BE2C (cell line): ENCODE measurements around the gene HADHA.
A peak's percentile ranks its signal among the peaks of the same experiment; 100 is the strongest.

Source experiments
- DNase-seq: peaks from one replicate; pipeline ENCODE4 v3.0.0-alpha.2; 2020
- H3K27me3 ChIP-seq: fragments of 250-450 bp; sonication (Bioruptor Pico); 2 replicates; pipeline ENCODE4 v1.5.1; 2020; ENCODE audit warnings: mild to moderate bottlenecking
- H3K36me3 ChIP-seq: fragments of 250-450 bp; sonication (Bioruptor Pico); 2 replicates; pipeline ENCODE4 v1.5.1; 2020; ENCODE audit warnings: mild to moderate bottlenecking
- H3K4me1 ChIP-seq: fragments of 250-450 bp; sonication (Bioruptor Pico); 2 replicates; pipeline ENCODE4 v1.5.1; 2020
- H3K4me3 ChIP-seq: 2 replicates; pipeline ENCODE4 v1.5.1; 2011; ENCODE audit warnings: low read depth, low read length
- H3K9me3 ChIP-seq: fragments of 250-450 bp; sonication (Bioruptor Pico); 2 replicates; pipeline ENCODE4 v1.5.1; 2020
- TF ChIP-seq, protein P1 (sequence below): IDR thresholded peaks from 2 replicates; pipeline ENCODE4 v1.5.1; 2012; ENCODE audit warnings: mild to moderate bottlenecking, low read depth, low read length

HADHA gene

DNA sequence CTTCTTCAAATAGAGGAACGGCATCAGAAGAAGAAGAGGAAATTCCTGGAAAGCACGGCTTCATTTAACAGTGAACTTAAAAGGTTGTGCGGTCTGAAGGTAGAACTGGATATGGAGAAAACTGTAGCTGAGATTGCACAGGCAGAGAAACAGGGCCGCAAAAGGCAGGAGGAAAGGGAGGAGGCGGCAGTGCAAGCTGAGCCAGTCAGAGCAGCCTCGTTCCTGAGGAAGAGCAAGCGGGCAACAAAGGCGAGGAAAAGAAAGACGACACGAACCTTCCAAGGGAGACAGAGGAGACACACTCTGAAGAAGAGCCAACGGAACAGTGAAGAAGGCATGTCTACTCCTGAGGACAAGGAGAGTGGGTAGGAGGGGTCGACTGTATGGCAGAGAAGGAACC is 94.2 kb downstream of the HADHA start:
- no peak for DNase-seq
- Histone ChIP-seq H3K36me3 (no peaks in the 10 kb centered on the region), H3K4me1 (no peaks in the 10 kb centered on the region), H3K4me3 (no peak overlapping the region), H3K27me3 (no peaks in the 10 kb centered on the region), H3K9me3 (no peaks in the 10 kb centered on the region)
- TF ChIP-seq, protein P1, sequence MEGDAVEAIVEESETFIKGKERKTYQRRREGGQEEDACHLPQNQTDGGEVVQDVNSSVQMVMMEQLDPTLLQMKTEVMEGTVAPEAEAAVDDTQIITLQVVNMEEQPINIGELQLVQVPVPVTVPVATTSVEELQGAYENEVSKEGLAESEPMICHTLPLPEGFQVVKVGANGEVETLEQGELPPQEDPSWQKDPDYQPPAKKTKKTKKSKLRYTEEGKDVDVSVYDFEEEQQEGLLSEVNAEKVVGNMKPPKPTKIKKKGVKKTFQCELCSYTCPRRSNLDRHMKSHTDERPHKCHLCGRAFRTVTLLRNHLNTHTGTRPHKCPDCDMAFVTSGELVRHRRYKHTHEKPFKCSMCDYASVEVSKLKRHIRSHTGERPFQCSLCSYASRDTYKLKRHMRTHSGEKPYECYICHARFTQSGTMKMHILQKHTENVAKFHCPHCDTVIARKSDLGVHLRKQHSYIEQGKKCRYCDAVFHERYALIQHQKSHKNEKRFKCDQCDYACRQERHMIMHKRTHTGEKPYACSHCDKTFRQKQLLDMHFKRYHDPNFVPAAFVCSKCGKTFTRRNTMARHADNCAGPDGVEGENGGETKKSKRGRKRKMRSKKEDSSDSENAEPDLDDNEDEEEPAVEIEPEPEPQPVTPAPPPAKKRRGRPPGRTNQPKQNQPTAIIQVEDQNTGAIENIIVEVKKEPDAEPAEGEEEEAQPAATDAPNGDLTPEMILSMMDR, result no peak

DNA sequence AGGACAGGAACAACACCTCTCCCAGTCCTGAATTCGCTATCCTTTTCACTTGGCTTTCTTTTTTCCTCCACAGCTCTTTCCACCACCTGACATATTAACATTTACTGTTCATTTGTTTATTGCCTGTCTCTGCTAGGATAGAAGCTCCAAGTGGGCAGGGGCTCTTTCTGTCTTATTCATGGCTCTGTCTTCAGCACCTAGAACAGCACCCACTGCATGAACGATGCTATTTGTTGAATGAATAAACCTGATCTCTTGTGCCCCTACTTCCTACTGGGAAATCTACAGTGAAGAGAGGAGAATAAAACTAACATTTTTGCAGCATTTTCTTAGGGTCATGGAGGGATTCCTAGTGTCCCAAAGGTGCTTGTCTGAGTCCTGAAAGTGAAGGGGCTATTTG is 95.9 kb downstream of the HADHA start:
- Histone ChIP-seq H3K4me3 (no peak overlapping the region), H3K9me3 (no peaks in the 10 kb centered on the region), H3K27me3 (no peaks in the 10 kb centered on the region), H3K36me3 (no peaks in the 10 kb centered on the region), H3K4me1 (no peaks in the 10 kb centered on the region)
- DNase-seq, result no peak
- TF ChIP-seq, protein P1, result no peak

DNA sequence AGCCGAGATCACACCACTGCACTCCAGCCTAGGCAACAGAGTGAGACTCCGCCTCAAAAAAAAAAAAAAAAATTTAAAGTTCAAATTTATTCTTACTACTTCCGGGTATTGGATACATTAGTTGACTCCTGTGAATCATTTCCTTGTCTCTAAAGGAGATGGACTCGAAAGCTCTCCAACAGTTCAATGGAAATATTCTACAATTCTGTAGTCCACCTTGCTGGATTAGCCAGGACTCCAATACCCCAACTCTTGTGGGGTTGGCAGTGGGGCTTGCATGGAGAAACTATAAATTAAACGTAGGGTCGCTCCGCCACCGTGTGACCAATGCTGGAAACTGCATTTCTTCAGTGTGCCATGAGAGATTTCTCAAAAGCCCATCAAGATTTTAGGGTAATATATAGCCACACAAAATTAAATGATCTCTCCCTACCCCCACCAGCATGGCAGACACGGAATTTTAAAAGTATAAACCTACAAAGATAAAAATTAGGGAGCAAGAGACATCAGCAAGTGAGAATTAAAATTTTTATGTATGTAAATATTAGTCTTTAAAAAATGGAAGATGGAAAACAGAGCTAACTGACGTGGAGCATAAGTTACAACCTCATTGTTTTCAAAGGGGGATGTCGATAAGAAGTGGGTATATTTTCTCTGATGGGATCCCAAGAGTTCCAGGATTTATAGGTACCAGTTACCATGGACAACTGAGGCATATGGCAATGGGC is 99.3 kb downstream of the HADHA start:
- Histone ChIP-seq H3K27me3 (no peaks in the 10 kb centered on the region), H3K4me3 (no peak overlapping the region), H3K9me3 (no peaks in the 10 kb centered on the region), H3K4me1 (no peaks in the 10 kb centered on the region), H3K36me3 (no peaks in the 10 kb centered on the region)
- peak; percentile 73 for DNase-seq
- TF ChIP-seq, protein P1, result peak; percentile 82

DNA sequence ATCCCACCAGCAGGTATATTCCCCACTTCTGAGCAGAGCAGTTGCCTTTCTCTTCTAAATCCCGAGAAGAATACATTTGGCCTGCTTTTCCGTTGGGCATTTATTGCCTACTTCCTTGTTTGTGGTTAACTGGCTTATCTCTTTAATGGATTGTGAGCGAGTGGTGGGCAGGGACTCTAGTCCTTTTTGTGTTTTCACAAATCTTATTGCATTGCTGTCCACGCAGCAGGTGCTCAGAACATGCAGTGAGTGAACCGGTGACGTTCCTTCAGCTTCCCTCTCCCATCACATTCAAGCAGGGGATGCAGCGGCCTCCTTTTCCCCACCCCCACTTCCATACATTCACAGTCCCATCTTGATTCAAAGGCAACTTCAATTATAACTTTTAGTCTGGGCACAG is 100.4 kb downstream of the HADHA start:
- DNase-seq, result no peak
- Histone ChIP-seq H3K4me1 (no peaks in the 10 kb centered on the region), H3K9me3 (no peaks in the 10 kb centered on the region), H3K36me3 (no peaks in the 10 kb centered on the region), H3K27me3 (no peaks in the 10 kb centered on the region), H3K4me3 (no peak overlapping the region)
- TF ChIP-seq, protein P1, result no peak

DNA sequence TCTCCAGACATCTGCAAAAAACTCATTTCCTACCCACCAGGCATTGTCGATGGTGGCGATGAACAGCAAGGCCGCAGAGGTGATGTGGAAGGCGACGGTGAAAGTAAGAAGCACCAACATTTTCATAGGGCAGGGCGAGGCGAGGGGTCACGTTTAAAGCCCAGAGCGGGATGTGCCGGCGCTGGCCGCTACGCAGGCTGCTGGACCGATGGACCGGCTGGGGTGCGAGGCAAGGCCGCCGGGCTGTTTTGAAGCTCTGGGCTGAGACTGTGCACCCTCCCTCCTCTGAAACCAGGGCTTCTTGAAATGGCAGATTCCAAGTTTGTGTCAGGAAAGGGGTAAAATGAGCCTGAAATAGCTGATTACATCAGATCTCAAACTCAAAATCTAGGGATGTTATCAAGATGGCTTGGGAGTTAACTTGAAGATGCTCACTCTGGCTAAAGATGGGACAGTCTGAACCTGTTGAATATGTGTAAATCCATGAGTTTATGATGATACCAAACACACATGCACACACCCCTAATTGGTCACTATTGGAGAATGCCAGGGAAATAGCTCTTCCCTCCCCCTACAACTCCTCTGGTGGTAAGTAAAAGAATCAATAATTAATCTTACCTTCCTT is 103.2 kb downstream of the HADHA start:
- Histone ChIP-seq H3K4me1 (no peaks in the 10 kb centered on the region), H3K9me3 (no peaks in the 10 kb centered on the region), H3K27me3 (no peaks in the 10 kb centered on the region), H3K4me3 (no peak overlapping the region), H3K36me3 (peaks cover 13% of the 10 kb centered on the region; the same call in 1 of the 2 replicates)
- TF ChIP-seq, protein P1, result no peak
- DNase-seq, result no peak
